Keratinocyte (primary cell): ENCODE results near the gene STK24. TPM values are rescaled to one million over a fixed set of nuclear protein-coding genes. Genes with fewer than 3 reads are reported as not detected.

Experiments used
- DNase-seq: peaks from one replicate; pipeline ENCODE4 v3.0.0-alpha.2; 2011; ENCODE audit warnings: low read depth, missing footprints, low spot score
- FAIRE-seq: peaks from 2 replicates; lab custom pipeline; 2011; peaks lifted over from hg19 to GRCh38; lab: Jason Lieb, UNC
- H2AFZ ChIP-seq: 2 replicates; pipeline ENCODE4 v1.6.0; 2012; ENCODE audit warnings: low read length, control low read depth, inconsistent platforms; ENCODE audit not compliant: control insufficient read depth
- H3K27ac ChIP-seq: 2 replicates; pipeline ENCODE4 v1.5.1; 2011; ENCODE audit warnings: low read length; ENCODE audit not compliant: control insufficient read depth, insufficient read depth
- H3K27me3 ChIP-seq: 3 replicates; pipeline ENCODE4 v1.6.0; 2011; ENCODE audit warnings: low read length; ENCODE audit not compliant: control insufficient read depth, insufficient read depth; ENCODE audit errors: extremely low read depth
- H3K36me3 ChIP-seq, 2 experiments: 2 replicates in 1 of 2; 3 replicates in 1 of 2; pipeline ENCODE4 v1.5.1; 2011; ENCODE audit warnings: low read length in 2 of 2, mild to moderate bottlenecking in 1 of 2; ENCODE audit not compliant: control insufficient read depth in 2 of 2, insufficient read depth in 2 of 2; ENCODE audit errors: extremely low read depth in 1 of 2
- H3K4me1 ChIP-seq: 3 replicates; pipeline ENCODE4 v1.5.1; 2011; ENCODE audit warnings: low read length; ENCODE audit not compliant: control insufficient read depth, insufficient read depth; ENCODE audit errors: extremely low read depth
- H3K4me2 ChIP-seq: 3 replicates; pipeline ENCODE4 v1.6.0; 2011; ENCODE audit warnings: low read depth, low read length; ENCODE audit not compliant: control insufficient read depth, insufficient read depth; ENCODE audit errors: extremely low read depth
- H3K4me3 ChIP-seq, 3 experiments: fragments of 200-600 bp in 1 of 3; sonication (generic) in 1 of 3; 2 replicates in 2 of 3; 3 replicates in 1 of 3; pipeline ENCODE4 v1.5.1; 2011 to 2016; ENCODE audit warnings: low read length in 3 of 3, mild to moderate bottlenecking in 3 of 3, control low read depth in 2 of 3, inconsistent platforms in 1 of 3, low read depth in 1 of 3, mixed read lengths in 1 of 3, mixed run types in 1 of 3, moderate library complexity in 1 of 3; ENCODE audit not compliant: control insufficient read depth in 2 of 3, insufficient read depth in 2 of 3; ENCODE audit errors: extremely low read depth in 1 of 3
- H3K79me2 ChIP-seq: 2 replicates; pipeline ENCODE4 v1.6.0; 2012; ENCODE audit warnings: low read length; ENCODE audit not compliant: control insufficient read depth, insufficient read depth
- H3K9ac ChIP-seq: 3 replicates; pipeline ENCODE4 v1.6.0; 2011; ENCODE audit warnings: low read length; ENCODE audit not compliant: control insufficient read depth, insufficient read depth; ENCODE audit errors: extremely low read depth
- H3K9me1 ChIP-seq: 3 replicates; pipeline ENCODE4 v1.6.0; 2011; ENCODE audit warnings: low read length; ENCODE audit not compliant: control insufficient read depth, insufficient read depth; ENCODE audit errors: extremely low read depth
- H3K9me3 ChIP-seq: 2 replicates; pipeline ENCODE4 v1.5.1; 2012; ENCODE audit warnings: low read depth, low read length; ENCODE audit not compliant: control insufficient read depth
- H4K20me1 ChIP-seq: 3 replicates; pipeline ENCODE4 v1.6.0; 2011; ENCODE audit warnings: low read length; ENCODE audit not compliant: control insufficient read depth, insufficient read depth; ENCODE audit errors: extremely low read depth
- EZH2 ChIP-seq: IDR thresholded peaks from one replicate; pipeline ENCODE4 v1.6.1; 2012; ENCODE audit warnings: inconsistent platforms, mild to moderate bottlenecking, low read length, moderate library complexity
- dilution Hi-C: fragments of 300-500 bp; cut with MboI; formaldehyde crosslinking; loops from one replicate; pipeline ENCODE4 v1.7.0; 2020; ENCODE audit warnings: low sequenced_read_pairs; ENCODE audit not compliant: extremely low pct_ligation_motif_present
- polyA plus RNA-seq, 5 experiments: library from polyadenylated mRNA; depleted of rRNA in 3 of 5; stranded (reverse) in 3 of 5; stranded (forward) in 1 of 5; unstranded in 1 of 5; fragments of >200 nt; gene quantifications; 1 replicate in 1 of 5; 2 replicates in 3 of 5; 3 replicates in 1 of 5; pipeline versions ENCODE4 v1.2.1 to v1.2.3, GENCODE V29; 2011 to 2012; ENCODE audit warnings: missing spikeins in 2 of 5, low read depth in 1 of 5, low replicate concordance in 1 of 5
- TF ChIP-seq, protein P1 (sequence below), 3 experiments: IDR thresholded peaks in 1 of 3; conservative IDR thresholded peaks in 1 of 3; optimal IDR thresholded peaks in 1 of 3; 2 replicates in 2 of 3; 3 replicates in 1 of 3; pipeline versions ENCODE3 to v1.5.1; 2011; ENCODE audit warnings: low read length in 3 of 3, mild to moderate bottlenecking in 3 of 3, moderate library complexity in 2 of 3, control low read depth in 1 of 3, inconsistent platforms in 1 of 3; ENCODE audit not compliant: insufficient read depth in 2 of 3; ENCODE audit errors: extremely low read depth in 1 of 3

The STK24 gene
- polyA plus RNA-seq, 1 donor (not counting 4 experiments of a cell fraction or from before 2014, with no cell fraction given) = 81.6 TPM

DNA sequence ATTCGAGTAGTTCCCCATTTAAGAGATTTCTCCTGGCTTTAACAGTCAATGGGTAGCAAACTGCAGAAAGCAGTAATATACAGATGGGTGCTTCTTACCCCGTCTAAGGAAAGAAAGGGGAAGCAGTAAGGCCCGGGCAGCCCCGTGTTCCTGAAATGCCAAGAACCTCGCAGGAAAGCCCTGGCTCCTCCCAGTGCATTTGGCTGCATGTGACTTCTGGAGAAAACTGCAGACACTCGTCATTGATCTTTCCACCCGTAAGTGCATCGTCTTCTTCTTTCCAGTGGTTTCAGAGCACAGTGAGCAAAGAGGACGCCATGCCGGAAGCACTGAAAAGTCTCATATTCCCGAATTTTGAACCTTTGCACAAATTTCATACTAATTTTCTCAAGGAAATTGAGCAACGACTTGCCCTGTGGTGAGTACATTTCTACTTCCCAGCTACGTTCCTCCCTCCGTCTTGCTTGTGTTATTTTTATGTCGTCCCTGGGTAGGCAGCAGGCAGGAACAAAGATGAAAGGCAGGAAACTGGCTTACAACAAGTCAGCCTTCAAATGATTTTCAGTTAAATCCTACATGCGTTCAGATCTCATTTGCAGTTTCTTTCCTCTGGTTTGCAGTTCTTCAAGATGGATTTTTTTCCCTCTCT, 165.2 kb downstream of the STK24 start:
- TF ChIP-seq EZH2 = no peak
- TF ChIP-seq, protein P1, sequence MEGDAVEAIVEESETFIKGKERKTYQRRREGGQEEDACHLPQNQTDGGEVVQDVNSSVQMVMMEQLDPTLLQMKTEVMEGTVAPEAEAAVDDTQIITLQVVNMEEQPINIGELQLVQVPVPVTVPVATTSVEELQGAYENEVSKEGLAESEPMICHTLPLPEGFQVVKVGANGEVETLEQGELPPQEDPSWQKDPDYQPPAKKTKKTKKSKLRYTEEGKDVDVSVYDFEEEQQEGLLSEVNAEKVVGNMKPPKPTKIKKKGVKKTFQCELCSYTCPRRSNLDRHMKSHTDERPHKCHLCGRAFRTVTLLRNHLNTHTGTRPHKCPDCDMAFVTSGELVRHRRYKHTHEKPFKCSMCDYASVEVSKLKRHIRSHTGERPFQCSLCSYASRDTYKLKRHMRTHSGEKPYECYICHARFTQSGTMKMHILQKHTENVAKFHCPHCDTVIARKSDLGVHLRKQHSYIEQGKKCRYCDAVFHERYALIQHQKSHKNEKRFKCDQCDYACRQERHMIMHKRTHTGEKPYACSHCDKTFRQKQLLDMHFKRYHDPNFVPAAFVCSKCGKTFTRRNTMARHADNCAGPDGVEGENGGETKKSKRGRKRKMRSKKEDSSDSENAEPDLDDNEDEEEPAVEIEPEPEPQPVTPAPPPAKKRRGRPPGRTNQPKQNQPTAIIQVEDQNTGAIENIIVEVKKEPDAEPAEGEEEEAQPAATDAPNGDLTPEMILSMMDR (optimal IDR thresholded peaks at IDR 0.05 in 1 of 3, IDR thresholded peaks at IDR 0.05 in 1 of 3, conservative IDR thresholded peaks at IDR 0.05 in 1 of 3; ENCODE audit: extremely low read depth in 1 of 3, insufficient read depth in 2 of 3, low read length in 3 of 3) = no peak
- FAIRE-seq = no peak
- dilution Hi-C loops = no loop called here

DNA sequence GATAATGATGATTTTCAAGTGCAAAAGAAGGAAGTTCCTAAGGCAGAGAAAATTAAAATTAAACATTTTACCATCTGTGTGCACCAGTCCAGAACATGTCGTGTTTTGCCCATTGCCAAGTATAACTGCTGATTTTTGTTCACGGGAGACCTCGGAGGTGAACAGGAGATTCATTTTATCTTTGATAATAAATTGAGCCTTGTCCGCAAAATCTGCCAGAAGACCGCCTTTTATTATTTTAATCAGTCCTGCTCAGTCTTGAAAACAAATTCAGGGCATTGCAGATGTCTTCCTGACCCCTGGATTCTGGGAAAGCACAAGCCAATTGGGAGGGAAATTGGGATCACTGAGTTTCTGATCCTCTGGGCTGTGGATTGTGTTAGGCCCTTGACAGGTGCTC, 165.9 kb downstream of the STK24 start:
- H3K9me3 ChIP-seq = no peaks in the 10 kb centered on the region
- H3K79me2 ChIP-seq = no peaks in the 10 kb centered on the region
- H3K4me1 ChIP-seq = no peaks in the 10 kb centered on the region
- H3K27me3 ChIP-seq = no peaks in the 10 kb centered on the region
- H3K27ac ChIP-seq = no peak overlapping the region
- H3K9ac ChIP-seq = no peak overlapping the region
- no peaks in the 10 kb centered on the region for H3K9me1 ChIP-seq
- FAIRE-seq (no peak), DNase-seq (no peak)
- no peak overlapping the region for H3K4me3 ChIP-seq
- no peak for TF ChIP-seq EZH2
- TF ChIP-seq, protein P1 (optimal IDR thresholded peaks at IDR 0.05 in 1 of 3, IDR thresholded peaks at IDR 0.05 in 1 of 3, conservative IDR thresholded peaks at IDR 0.05 in 1 of 3; ENCODE audit: extremely low read depth in 1 of 3, insufficient read depth in 2 of 3, low read length in 3 of 3) = no peak
- H3K36me3 ChIP-seq = no peaks in the 10 kb centered on the region
- dilution Hi-C loops = no loop called here
- no peaks in the 10 kb centered on the region for H4K20me1 ChIP-seq
- H3K4me2 ChIP-seq = no peak overlapping the region
- H2AFZ ChIP-seq = no peak overlapping the region

More for the DNA sequence above, 165.2 kb downstream of the STK24 start:
- Histone ChIP-seq H3K9me3 (no peaks in the 10 kb centered on the region), H3K4me3 (no peak overlapping the region), H3K9ac (no peak overlapping the region), H3K4me1 (no peaks in the 10 kb centered on the region), H2AFZ (no peak overlapping the region), H3K27me3 (no peaks in the 10 kb centered on the region), H3K79me2 (no peaks in the 10 kb centered on the region), H4K20me1 (no peaks in the 10 kb centered on the region), H3K36me3 (no peaks in the 10 kb centered on the region), H3K27ac (no peak overlapping the region), H3K9me1 (no peaks in the 10 kb centered on the region), H3K4me2 (no peak overlapping the region)
- DNase-seq = no peak
